K562 (cell line): ENCODE measurements around the gene PEX11A. TPM values are rescaled to one million over a fixed set of nuclear protein-coding genes. Genes with fewer than 3 reads are reported as not detected.

Experiments
- ATAC-seq: fragments of 200-7000 bp; cut with Tn5 transposase; 3 replicates; pipeline ENCODE4 v1.9.1; 2020; ENCODE audit warnings: moderate library complexity
- BruUV-seq: library from RNA; stranded (reverse); fragments of 400-500 nt; replicated peaks from 2 replicates; lab custom pipeline; 2021; lab: Mats Ljungman, UMichigan
- CTCF ChIA-PET: fragments of 300-600 bp; formaldehyde crosslinking; extraction: SDS; loops from one replicate; lab custom pipeline; 2021; ENCODE audit warnings: low intra/inter-chr PET ratio; lab: Yijun Ruan, JAX
- POLR2A ChIA-PET: fragments of 300-600, 350-650 bp; sonication (Branson Sonifier 250); formaldehyde crosslinking; extraction: SDS; loops from one replicate; lab custom pipeline; 2021; ENCODE audit warnings: antibody characterized with exemption, inconsistent platforms; lab: Yijun Ruan, JAX
- DNase-seq, 4 experiments: peaks; one replicate each; pipeline versions ENCODE4 v3.0.0 to v3.0.0-alpha.2; 2011 to 2018; ENCODE audit warnings: low spot score in 3 of 4, mixed read lengths in 3 of 4; ENCODE audit errors: extremely low read depth in 1 of 4
- FAIRE-seq: peaks from 2 replicates; lab custom pipeline; 2011; peaks lifted over from hg19 to GRCh38; lab: Jason Lieb, UNC
- H2AFZ ChIP-seq: 2 replicates; pipeline ENCODE4 v1.6.0; 2011; ENCODE audit warnings: low read depth, low read length, control low read depth, inconsistent platforms
- H3K27ac ChIP-seq: fragments of 200-600 bp; 3 replicates; pipeline ENCODE4 v1.8.0; 2011; ENCODE audit warnings: low read depth, mild to moderate bottlenecking, control low read depth, inconsistent platforms, low read length, moderate library complexity, mixed read lengths; ENCODE audit errors: extremely low read depth
- H3K27me3 ChIP-seq, 2 experiments: fragments of 300-600 bp in 1 of 2; 2 replicates in 1 of 2; 3 replicates in 1 of 2; pipeline versions ENCODE4 v1.6.0 to v1.8.0; 2011; ENCODE audit warnings: inconsistent platforms in 2 of 2, low read length in 2 of 2, mild to moderate bottlenecking in 1 of 2, mixed read lengths in 1 of 2, moderate library complexity in 1 of 2; ENCODE audit not compliant: control insufficient read depth in 2 of 2, insufficient read depth in 2 of 2
- H3K36me3 ChIP-seq: fragments of 300-600 bp; 3 replicates; pipeline ENCODE4 v1.8.0; 2011; ENCODE audit warnings: mild to moderate bottlenecking, low read length, inconsistent platforms; ENCODE audit not compliant: control insufficient read depth, insufficient read depth
- H3K4me1 ChIP-seq, 2 experiments: fragments of 200-600 bp in 1 of 2; replicated peaks in 1 of 2; 2 replicates in 1 of 2; 3 replicates in 1 of 2; pipeline versions ENCODE4 v1.5.1 to v1.8.0; 2011; ENCODE audit warnings: inconsistent platforms in 2 of 2, low read length in 2 of 2, mild to moderate bottlenecking in 1 of 2, mixed read lengths in 1 of 2, moderate library complexity in 1 of 2; ENCODE audit not compliant: control insufficient read depth in 2 of 2, insufficient read depth in 2 of 2
- H3K4me2 ChIP-seq: 2 replicates; pipeline ENCODE4 v1.6.1; 2011; ENCODE audit warnings: low read length, control low read depth, inconsistent platforms, mixed read lengths; ENCODE audit not compliant: insufficient read depth
- H3K4me3 ChIP-seq: fragments of 200-600 bp; sonication (generic), shearing (Covaris generic); 2 replicates; pipeline ENCODE4 v1.5.1; 2016; ENCODE audit warnings: control low read depth, inconsistent platforms
- H3K79me2 ChIP-seq: fragments of 200-600 bp; 3 replicates; pipeline ENCODE4 v1.8.0; 2011; ENCODE audit warnings: low read length, inconsistent platforms; ENCODE audit not compliant: control insufficient read depth, insufficient read depth
- H3K9ac ChIP-seq, 2 experiments: 2 replicates each; pipeline versions ENCODE4 v1.6.0 to v1.6.1; 2011; ENCODE audit warnings: low read depth in 2 of 2, low read length in 2 of 2, control low read depth in 1 of 2, inconsistent platforms in 1 of 2, mild to moderate bottlenecking in 1 of 2, mixed read lengths in 1 of 2; ENCODE audit not compliant: insufficient read depth in 1 of 2
- H3K9me1 ChIP-seq: one replicate; pipeline ENCODE4 v1.6.0; 2011; ENCODE audit warnings: inconsistent platforms, mild to moderate bottlenecking, low read length, moderate library complexity; ENCODE audit not compliant: control insufficient read depth, insufficient read depth
- H3K9me3 ChIP-seq: replicated peaks from 2 replicates; pipeline ENCODE4 v1.5.1; 2011; ENCODE audit warnings: low read depth, low read length, inconsistent platforms; ENCODE audit not compliant: control insufficient read depth, insufficient read depth
- H4K20me1 ChIP-seq: replicated peaks from 2 replicates; pipeline ENCODE4 v1.6.1; 2011; ENCODE audit warnings: low read length, inconsistent platforms, mixed read lengths; ENCODE audit not compliant: control insufficient read depth, insufficient read depth
- CREB5 ChIP-seq: fragments of 250-450 bp; sonication (Bioruptor Pico); IDR thresholded peaks from 2 replicates; pipeline ENCODE4 v1.5.0; 2020; ENCODE audit warnings: mild to moderate bottlenecking
- MXI1 ChIP-seq: IDR thresholded peaks from 2 replicates; pipeline ENCODE4 v1.6.1; 2011; ENCODE audit warnings: low read depth, mild to moderate bottlenecking, improper control_type of control experiment, low read length
- REST ChIP-seq, 2 experiments: fragments of 450-650 bp; formaldehyde crosslinking in 1 of 2; IDR thresholded peaks; 2 replicates each; pipeline versions ENCODE4 v1.4.0 to v1.6.1; 2014 to 2020; ENCODE audit warnings: mild to moderate bottlenecking in 2 of 2, borderline replicate concordance in 1 of 2, low read depth in 1 of 2
- WGBS: fragments of 100-300 bp; shearing (Covaris generic); methylation state at CpG from one replicate; pipeline ENCODE4 v1.1.6; 2016; ENCODE audit warnings: low coverage, mixed read lengths; ENCODE audit not compliant: insufficient coverage; ENCODE audit errors: missing lambda C conversion rate; 5-methylcytosine and 5-hydroxymethylcytosine counted together
- in situ Hi-C: fragments of 300-500 bp; cut with MboI; formaldehyde crosslinking; loops from 4 replicates; pipeline ENCODE4 v1.15.0; 2018; ENCODE audit warnings: inconsistent platforms, mixed read lengths
- intact Hi-C: fragments of 100-400 bp; cut with micrococcal nuclease; formaldehyde crosslinking; loops from 2 replicates; pipeline ENCODE4 v1.14.2; 2022
- polyA plus RNA-seq, 8 experiments: library from polyadenylated mRNA; depleted of rRNA in 4 of 8; stranded (reverse) in 5 of 8; unstranded in 3 of 8; fragments of >200 nt; fragmentation: Nextera tagmentation in 2 of 8; fragmentation: Illumina TruSeq in 1 of 8; extraction: Ambion mirVana in 2 of 8; extraction: Trizol in 1 of 8; gene quantifications; 2 replicates each; pipeline versions ENCODE4 v1.2.1 to v1.2.3, GENCODE V29; 2011 to 2014; ENCODE audit warnings: inconsistent platforms in 1 of 8, missing spikeins in 1 of 8
- total RNA-seq, 7 experiments: library from RNA; depleted of rRNA in 6 of 7; stranded (reverse); fragments of >200 nt in 6 of 7; fragmentation: Illumina TruSeq in 2 of 7; extraction: Trizol in 2 of 7; gene quantifications; 2 replicates each; pipeline versions ENCODE4 v1.2.1 to v1.2.3, GENCODE V29; 2011 to 2021; ENCODE audit warnings: low replicate concordance in 1 of 7

PEX11A gene
- total and polyA plus RNA-seq, 9 of the 15 experiments (the other 6 are each of a cell fraction or from before 2014, with no cell fraction given) = not detected

GRCh38 chr15:89642106-89642505 is 48.4 kb downstream of the PEX11A start:
- no peak for DNase-seq
- no TSS peak for BruUV-seq
- no peaks in the 10 kb centered on the region for H3K9me3 ChIP-seq
- H3K4me3 ChIP-seq = no peak overlapping the region
- ChIA-PET POLR2A (interaction anchor here (0.6 to 1.2 kb wide), 4 partner anchors 11 to 548 kb away, joined by 3 read pairs; partner anchors contain the start of gene TICRR), CTCF (no interaction called here)
- no peak overlapping the region for H3K4me2 ChIP-seq
- in situ Hi-C loops = no loop called here
- H3K27ac ChIP-seq = no peak overlapping the region
- peaks cover 0 to 6% of the 10 kb centered on the region in 2 experiments; a peak in 1 of 5 replicates for H3K27me3 ChIP-seq
- peaks cover 0 to 13% of the 10 kb centered on the region in 2 experiments; a peak in 2 of 5 replicates for H3K4me1 ChIP-seq
- H3K36me3 ChIP-seq = no peaks in the 10 kb centered on the region
- WGBS = 38% methylated on average over 16 of the region's 16 CpGs
- no peak for FAIRE-seq
- no peak for TF ChIP-seq CREB5 (CRISPR knock-in tag)
- TF ChIP-seq, all 486 proteins: peak for 0
- intact Hi-C loops = no loop called here
- H2AFZ ChIP-seq = no peak overlapping the region
- no peak overlapping the region; a peak in 1 of 4 replicates for H3K9ac ChIP-seq
- no peaks in the 10 kb centered on the region for H3K79me2 ChIP-seq
- no peaks in the 10 kb centered on the region for H3K9me1 ChIP-seq
- H4K20me1 ChIP-seq = no peaks in the 10 kb centered on the region
- ATAC-seq = no peak

GRCh38 chr15:89641053-89641452 is 49.5 kb downstream of the PEX11A start:
- intact Hi-C loops = no loop called here
- in situ Hi-C loops = no loop called here
- Histone ChIP-seq H3K9me1 (no peaks in the 10 kb centered on the region), H3K4me3 (no peak overlapping the region), H3K79me2 (no peaks in the 10 kb centered on the region), H3K9me3 (no peaks in the 10 kb centered on the region), H3K4me2 (no peak overlapping the region), H3K36me3 (no peaks in the 10 kb centered on the region), H4K20me1 (no peaks in the 10 kb centered on the region), H3K27ac (no peak overlapping the region), H3K4me1 (peaks cover 0 to 7% of the 10 kb centered on the region in 2 experiments; a peak in 2 of 5 replicates), H3K27me3 (peaks cover 0 to 6% of the 10 kb centered on the region in 2 experiments; a peak in 1 of 5 replicates), H3K9ac (no peak overlapping the region), H2AFZ (no peak overlapping the region)
- no TSS peak for BruUV-seq
- WGBS = 9% methylated on average over 5 of the region's 5 CpGs
- ATAC-seq (no peak), DNase-seq (no peak), FAIRE-seq (no peak)
- ChIA-PET POLR2A (interaction anchor here (0.8 kb wide), 1 partner anchor 10 kb away, joined by 3 read pairs; no protein-coding TSS in a partner anchor), CTCF (no interaction called here)
- TF ChIP-seq MXI1 (no peak), REST (IDR thresholded peaks at IDR 0.05; ENCODE audit: borderline replicate concordance) (no peak), REST (CRISPR knock-in tag; IDR thresholded peaks at IDR 0.05; ENCODE audit: low read depth) (no peak)
